Aorta (tissue), 5 donors: ENCODE results near the gene LRRC75A. TPM values are rescaled to one million over a fixed set of nuclear protein-coding genes. Genes with fewer than 3 reads are reported as not detected.

Experiments used
- ATAC-seq: fragments of 200-7000 bp; cut with Tn5 transposase; one replicate; pipeline ENCODE4 v1.9.1; 2022; ENCODE audit warnings: moderate library complexity; ENCODE audit not compliant: low FRiP score
- DNase-seq, 2 donors: peaks; one replicate each; pipeline ENCODE4 v3.0.0-alpha.2; 2020
- H3K27ac ChIP-seq, 2 donors: one replicate each; pipeline ENCODE4 v1.5.1; 2013; ENCODE audit warnings: low read length in 2 of 2, mild to moderate bottlenecking in 2 of 2, moderate library complexity in 2 of 2, control low read depth in 1 of 2, inconsistent platforms in 1 of 2, low read depth in 1 of 2
- H3K27me3 ChIP-seq, 2 donors: one replicate each; pipeline ENCODE4 v1.6.1; 2013; ENCODE audit warnings: control low read depth in 1 of 2, low read length in 1 of 2, mild to moderate bottlenecking in 1 of 2, moderate library complexity in 1 of 2; ENCODE audit not compliant: insufficient read depth in 2 of 2, control insufficient read depth in 1 of 2
- H3K36me3 ChIP-seq, 2 donors: one replicate each; pipeline ENCODE4 v1.6.1; 2013; ENCODE audit warnings: control low read depth in 1 of 2, low read length in 1 of 2, mild to moderate bottlenecking in 1 of 2; ENCODE audit not compliant: insufficient read depth in 2 of 2, control insufficient read depth in 1 of 2
- H3K4me1 ChIP-seq, 2 donors: one replicate each; pipeline ENCODE4 v1.6.1; 2013; ENCODE audit warnings: low read length in 2 of 2, control low read depth in 1 of 2, mild to moderate bottlenecking in 1 of 2, moderate library complexity in 1 of 2; ENCODE audit not compliant: insufficient read depth in 2 of 2, control insufficient read depth in 1 of 2
- H3K4me3 ChIP-seq, 2 donors: one replicate each; pipeline ENCODE4 v1.5.1; 2013; ENCODE audit warnings: low read length in 2 of 2, control low read depth in 1 of 2, mild to moderate bottlenecking in 1 of 2
- H3K9me3 ChIP-seq: one replicate; pipeline ENCODE4 v1.6.1; 2013; ENCODE audit warnings: mild to moderate bottlenecking, low read length; ENCODE audit not compliant: control insufficient read depth
- WGBS, 2 donors: extraction: QIAGEN DNeasy Blood & Tissue Kit; methylation state at CpG; one replicate each; pipeline ENCODE4 v1.1.7; 2013; 5-methylcytosine and 5-hydroxymethylcytosine counted together
- intact Hi-C, 2 donors: fragments of 100-400 bp; cut with DNase I; formaldehyde crosslinking; loops; one replicate each; pipeline versions ENCODE4 v1.14.2 to v1.15.0; 2022
- polyA plus RNA-seq, 2 donors: library from polyadenylated mRNA; stranded (reverse); fragments of 200-250 nt; gene quantifications; one replicate each; pipeline ENCODE4 v1.2.3, GENCODE V29; 2013
- total RNA-seq, 2 donors: library from RNA; stranded (reverse); fragmentation: NEBNext Ultra II Directional; extraction: Animal tissue kit (Norgen Biotek cat#: 25700); gene quantifications; one replicate each; pipeline ENCODE4 v1.2.1, GENCODE V29; 2021
- donor health status: healthy with polysubstance abuse.
- donor health status: Bipolar disorder and iron deficiency.
- donor health status: DM: no; HTN: no; CAD: no.
- donor health status: DM: no; HTN: no; CAD: no.
- donor health status: DM: yes; HTN: yes; CAD: no.

The LRRC75A gene
- total and polyA plus RNA-seq, 4 donors = 2.4 to 14.1 (median 4.3) TPM

DNA sequence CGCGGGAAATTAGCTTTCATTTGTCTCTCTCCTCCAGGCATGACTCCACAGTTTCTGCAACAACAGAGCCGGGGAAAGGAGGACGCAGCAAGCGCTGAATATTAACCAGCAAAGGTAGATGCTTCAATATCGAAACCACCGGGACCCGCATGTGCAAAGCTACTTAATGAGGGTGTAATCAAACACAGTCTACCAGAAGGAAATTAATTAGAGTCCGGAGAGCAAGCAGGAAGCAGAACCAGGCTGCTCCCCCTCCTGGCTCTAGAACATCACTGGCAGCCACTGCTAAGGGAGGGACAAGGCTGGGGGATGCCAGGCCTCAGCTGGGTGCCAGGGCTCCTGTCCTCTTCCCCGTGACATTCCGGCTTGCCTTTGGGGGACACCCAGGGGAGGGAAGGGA is 21.7 kb downstream of the LRRC75A start:
- peaks cover 0 to 2% of the 10 kb centered on the region in 2 donors for H3K36me3 ChIP-seq
- intact Hi-C loops = no loop called here
- DNase-seq (no peak), ATAC-seq (no peak)
- no peaks in the 10 kb centered on the region for H3K4me1 ChIP-seq
- 42 to 52% methylated on average over 11 of the region's 11 CpGs for WGBS, 2 donors
- H3K27me3 ChIP-seq = no peaks in the 10 kb centered on the region
- no peak overlapping the region for H3K27ac ChIP-seq
- H3K4me3 ChIP-seq = no peak overlapping the region
- no peaks in the 10 kb centered on the region for H3K9me3 ChIP-seq

DNA sequence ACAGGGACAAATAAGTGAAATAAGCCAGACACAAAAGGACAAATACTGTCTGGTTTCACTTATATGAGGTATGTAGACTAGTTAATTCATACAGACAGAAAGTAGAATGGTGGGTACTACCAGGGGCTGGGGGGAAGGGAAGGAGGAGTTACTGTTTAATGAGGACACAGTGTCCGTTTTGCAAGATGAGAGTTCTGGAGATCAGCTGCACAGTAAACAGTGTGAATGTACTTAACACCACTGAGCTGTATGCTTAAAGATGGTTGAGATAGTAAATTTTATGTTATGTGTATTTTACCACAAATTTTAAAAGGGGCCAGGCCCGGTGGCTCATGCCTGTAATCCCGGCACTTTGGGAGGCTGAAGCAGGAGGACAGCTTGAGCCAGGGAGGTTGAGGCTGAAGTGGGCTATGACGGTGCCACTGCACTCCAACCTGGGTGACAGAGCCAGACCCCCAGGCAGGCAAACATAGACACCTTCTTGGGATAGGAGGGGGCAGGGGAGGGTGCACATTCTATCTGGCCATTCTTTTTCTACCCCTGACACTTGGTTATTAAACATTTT is 23.5 kb downstream of the LRRC75A start:
- H3K4me1 ChIP-seq = no peaks in the 10 kb centered on the region
- intact Hi-C loops = no loop called here
- H3K4me3 ChIP-seq = no peak overlapping the region
- no peak for ATAC-seq
- DNase-seq = no peak
- H3K27me3 ChIP-seq = no peaks in the 10 kb centered on the region
- no peak overlapping the region for H3K27ac ChIP-seq
- H3K9me3 ChIP-seq = no peaks in the 10 kb centered on the region
- peaks cover 0 to 2% of the 10 kb centered on the region in 2 donors for H3K36me3 ChIP-seq
- 93 to 94% methylated on average over 4 of the region's 4 CpGs for WGBS, 2 donors

DNA sequence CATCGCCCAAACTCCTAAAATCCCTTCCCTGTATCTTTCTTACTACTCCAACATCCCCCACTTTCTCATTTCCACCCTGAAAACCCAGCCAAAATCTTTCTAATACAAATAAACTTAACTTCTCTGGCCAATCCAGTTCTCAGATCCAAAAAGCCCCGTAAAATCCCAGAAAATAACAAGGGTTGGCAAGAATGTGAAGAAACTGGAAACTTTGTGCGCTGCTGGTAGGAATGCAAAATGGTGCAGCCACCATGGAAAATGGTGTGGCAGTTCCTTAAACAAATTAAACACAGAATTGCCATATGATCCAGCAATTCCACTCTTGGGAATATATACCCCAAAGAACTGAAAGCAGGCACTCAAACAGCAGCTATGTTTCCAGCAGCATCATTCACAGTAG is 24.1 kb downstream of the LRRC75A start:
- Histone ChIP-seq H3K9me3 (no peaks in the 10 kb centered on the region), H3K27me3 (no peaks in the 10 kb centered on the region), H3K4me3 (no peak overlapping the region), H3K36me3 (peaks cover 0 to 2% of the 10 kb centered on the region in 2 donors), H3K4me1 (no peaks in the 10 kb centered on the region), H3K27ac (no peak overlapping the region)
- intact Hi-C loops = no loop called here
- WGBS, 2 donors = 23 to 35% methylated on average over 3 of the region's 3 CpGs
- DNase-seq = no peak
- ATAC-seq = no peak

DNA sequence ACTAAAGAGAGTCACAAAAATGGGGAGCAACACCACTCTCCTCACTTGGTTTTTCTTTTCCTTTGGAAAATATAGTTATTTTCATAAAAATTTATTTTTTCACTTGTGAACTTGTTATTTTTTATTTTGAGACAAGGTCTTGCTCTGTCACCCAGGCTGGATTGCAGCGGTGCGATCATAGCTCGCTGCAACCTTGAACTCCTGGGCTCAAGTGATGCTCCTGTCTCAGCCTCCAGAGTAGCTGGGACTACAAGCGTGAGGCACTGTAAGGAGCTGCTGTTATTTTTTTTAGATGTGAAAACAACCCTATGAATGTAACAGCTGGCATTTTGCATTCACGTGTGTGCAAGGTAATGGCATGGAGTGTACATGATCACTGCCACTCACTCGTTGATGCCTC is 24.9 kb downstream of the LRRC75A start:
- intact Hi-C loops = no loop called here
- WGBS, 2 donors = 93 to 95% methylated on average over 6 of the region's 6 CpGs
- Histone ChIP-seq H3K27me3 (no peaks in the 10 kb centered on the region), H3K36me3 (peaks cover 0 to 2% of the 10 kb centered on the region in 2 donors), H3K4me1 (no peaks in the 10 kb centered on the region), H3K4me3 (no peak overlapping the region), H3K9me3 (no peaks in the 10 kb centered on the region), H3K27ac (no peak overlapping the region)
- ATAC-seq (no peak), DNase-seq (no peak)

DNA sequence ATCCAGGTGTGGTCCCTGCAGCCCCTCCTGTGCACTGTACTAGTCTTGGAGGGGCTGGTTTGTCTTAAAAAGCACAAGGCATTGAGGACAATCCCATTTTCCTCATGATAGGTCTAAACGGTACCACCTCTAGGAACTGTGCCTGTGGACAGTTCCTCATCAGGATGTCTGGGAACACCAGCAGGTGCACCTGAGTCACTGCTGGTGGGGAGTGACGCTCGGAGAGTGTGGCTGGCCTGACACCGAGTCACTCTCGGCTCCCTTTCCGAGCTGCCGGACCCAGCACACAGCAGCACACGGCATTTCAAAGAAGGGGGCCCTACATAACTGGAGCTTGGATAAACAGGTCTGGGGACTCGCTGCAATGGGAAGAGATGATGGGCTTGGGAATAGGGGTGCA is 25.6 kb downstream of the LRRC75A start:
- Histone ChIP-seq H3K27ac (no peak overlapping the region), H3K4me1 (no peaks in the 10 kb centered on the region), H3K9me3 (no peaks in the 10 kb centered on the region), H3K4me3 (no peak overlapping the region), H3K27me3 (no peaks in the 10 kb centered on the region), H3K36me3 (peaks cover 0 to 2% of the 10 kb centered on the region in 2 donors)
- 83% methylated on average over 9 of the region's 9 CpGs for WGBS, 2 donors
- intact Hi-C loops = no loop called here
- ATAC-seq (no peak), DNase-seq (no peak)

DNA sequence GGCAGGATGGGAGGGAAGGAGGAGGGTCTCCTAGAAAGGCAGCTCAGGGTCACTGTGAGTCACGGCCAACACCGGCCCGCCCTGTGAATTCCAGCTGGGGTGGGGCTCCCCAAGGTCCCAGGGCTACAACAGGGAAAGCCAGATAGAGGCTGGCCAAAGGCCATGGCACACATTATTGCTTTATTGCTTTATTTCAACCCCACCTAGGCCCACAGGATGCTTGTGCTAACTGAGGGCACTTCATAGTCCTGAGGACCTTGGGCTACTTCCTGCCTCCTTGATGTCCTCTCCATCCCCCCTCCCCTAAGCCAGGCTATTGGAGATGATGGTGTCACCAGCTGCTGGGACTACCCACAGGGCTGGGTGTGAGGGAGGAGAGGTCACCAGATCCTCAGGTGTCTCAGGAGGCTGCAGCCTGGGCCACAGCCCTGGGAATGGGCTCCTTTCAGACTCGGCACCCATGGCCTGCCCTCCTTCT is 26.1 kb downstream of the LRRC75A start:
- ATAC-seq = no peak
- intact Hi-C loops = no loop called here
- Histone ChIP-seq H3K36me3 (no peaks in the 10 kb centered on the region), H3K27me3 (no peaks in the 10 kb centered on the region), H3K27ac (no peak overlapping the region), H3K4me3 (no peak overlapping the region), H3K4me1 (no peaks in the 10 kb centered on the region), H3K9me3 (no peaks in the 10 kb centered on the region)
- no peak for DNase-seq
- 87 to 88% methylated on average over 4 of the region's 4 CpGs for whole genome bisulfite sequencing, 2 donors

DNA sequence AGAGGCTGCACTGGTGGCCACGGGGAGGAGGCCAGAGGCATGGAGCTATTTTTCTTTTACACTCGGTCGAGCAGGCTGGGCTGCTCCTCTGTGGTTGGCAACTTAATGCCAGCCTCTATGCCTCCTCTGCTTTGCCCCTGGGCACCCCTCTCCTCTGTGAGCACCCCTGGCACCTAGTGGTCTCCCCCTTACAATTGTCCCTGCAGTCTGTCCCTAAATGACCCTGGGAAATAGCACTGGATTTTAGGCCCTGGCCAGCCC is 27.0 kb downstream of the LRRC75A start:
- H3K27me3 ChIP-seq = no peaks in the 10 kb centered on the region
- ATAC-seq (no peak), DNase-seq (no peak)
- H3K4me3 ChIP-seq = no peak overlapping the region
- 70 to 84% methylated on average over 3 of the region's 3 CpGs for WGBS, 2 donors
- no peaks in the 10 kb centered on the region for H3K4me1 ChIP-seq
- no peak overlapping the region for H3K27ac ChIP-seq
- no peaks in the 10 kb centered on the region for H3K9me3 ChIP-seq
- no peaks in the 10 kb centered on the region for H3K36me3 ChIP-seq
- intact Hi-C loops = no loop called here

DNA sequence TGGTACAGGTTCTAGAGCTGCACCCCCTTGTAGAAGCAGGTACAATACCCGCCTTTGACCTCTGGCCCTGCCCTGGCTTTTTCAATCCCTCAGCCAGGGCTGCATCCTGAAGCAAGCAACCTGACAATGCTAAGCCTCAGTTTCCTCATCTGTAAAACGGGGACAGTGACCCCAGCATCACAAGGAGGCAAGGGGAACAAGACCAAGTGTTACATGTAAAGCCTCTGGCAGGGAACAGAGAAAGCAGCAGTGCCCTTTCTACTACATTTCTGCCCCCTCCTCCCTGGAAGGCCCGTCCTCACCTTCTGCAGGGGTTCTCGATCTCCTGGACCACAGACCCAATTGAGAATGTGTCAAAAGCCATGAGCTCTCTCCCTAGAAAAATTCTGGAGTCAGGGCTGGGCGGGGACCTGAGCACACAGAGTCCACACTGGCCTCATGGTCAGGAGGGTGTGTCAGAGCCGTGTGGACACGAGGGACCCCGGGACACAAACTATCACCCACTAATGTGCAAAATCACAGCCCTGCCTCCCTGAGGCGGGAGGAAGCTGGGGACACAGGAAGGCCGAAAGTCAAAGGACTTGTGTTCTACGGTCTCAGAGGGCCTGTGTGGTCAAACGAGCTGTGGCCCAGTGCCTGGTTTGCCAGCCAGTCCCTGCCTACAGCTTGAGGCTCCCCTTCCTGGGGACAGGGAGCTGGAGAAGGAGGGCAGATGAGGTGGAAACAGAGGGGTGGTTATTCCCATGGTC is 27.5 kb downstream of the LRRC75A start:
- H3K27ac ChIP-seq = no peak overlapping the region
- ATAC-seq = no peak
- WGBS, 2 donors = 85 to 88% methylated on average over 12 of the region's 12 CpGs
- no peaks in the 10 kb centered on the region for H3K27me3 ChIP-seq
- H3K4me3 ChIP-seq = no peak overlapping the region
- H3K36me3 ChIP-seq = no peaks in the 10 kb centered on the region
- no peak for DNase-seq
- intact Hi-C loops = no loop called here
- no peaks in the 10 kb centered on the region for H3K9me3 ChIP-seq
- H3K4me1 ChIP-seq = no peaks in the 10 kb centered on the region
